Muscle of arm (tissue), 12 donors: ENCODE data around the gene MRPL36. TPM values are rescaled to one million over a fixed set of nuclear protein-coding genes. Genes with fewer than 3 reads are reported as not detected.

ENCODE experiments used
- DNase-seq: peaks from one replicate; pipeline ENCODE4 v3.0.0-alpha.2; 2013
- polyA plus RNA-seq, 12 donors: library from polyadenylated mRNA; unstranded; fragments of 120-200 nt; gene quantifications; one replicate each; pipeline ENCODE4 v1.2.1, GENCODE V29; 2013; ENCODE audit not compliant: insufficient read length in 12 of 12

The MRPL36 gene
- polyA plus RNA-seq, 12 donors = 24.3 to 38.2 (median 30.8) TPM; not detected in 1

GRCh38 chr5:1768283-1769000, 31.2 kb downstream of the MRPL36 start:
- DNase-seq = no peak

GRCh38 chr5:1767524-1768282, 31.9 kb downstream of the MRPL36 start:
- no peak for DNase-seq

- DNase-seq = no peak
Observed at GRCh38 chr5:1765880-1766235, 33.8 kb downstream of the MRPL36 start.

- no peak for DNase-seq
Observed at GRCh38 chr5:1765141-1765879, 34.3 kb downstream of the MRPL36 start.

GRCh38 chr5:1764606-1764960, 35.1 kb downstream of the MRPL36 start:
- no peak for DNase-seq

- no peak for DNase-seq
Observed at GRCh38 chr5:1763960-1764605, 35.6 kb downstream of the MRPL36 start.

- DNase-seq = peak; percentile 44
Observed at GRCh38 chr5:1763548-1763911, 36.1 kb downstream of the MRPL36 start.

GRCh38 chr5:1762883-1763547, 36.6 kb downstream of the MRPL36 start:
- no peak for DNase-seq

- DNase-seq = no peak
Observed at GRCh38 chr5:1762121-1762882, 37.3 kb downstream of the MRPL36 start.

GRCh38 chr5:1761453-1761755, 38.2 kb downstream of the MRPL36 start:
- DNase-seq = no peak

- DNase-seq = no peak
Observed at GRCh38 chr5:1760656-1761452, 38.8 kb downstream of the MRPL36 start.

GRCh38 chr5:1760231-1760630, 39.4 kb downstream of the MRPL36 start:
- DNase-seq = no peak

GRCh38 chr5:1759378-1759970, 40.2 kb downstream of the MRPL36 start:
- no peak for DNase-seq

GRCh38 chr5:1758574-1758973, 41.1 kb downstream of the MRPL36 start:
- no peak for DNase-seq

GRCh38 chr5:1757511-1757910, 42.1 kb downstream of the MRPL36 start:
- DNase-seq = no peak

- no peak for DNase-seq
Observed at GRCh38 chr5:1756481-1756880, 43.2 kb downstream of the MRPL36 start.

- no peak for DNase-seq
Observed at GRCh38 chr5:1755321-1755949, 44.2 kb downstream of the MRPL36 start.

GRCh38 chr5:1754531-1755220, 45.0 kb downstream of the MRPL36 start:
- no peak for DNase-seq

- DNase-seq = no peak
Observed at GRCh38 chr5:1753490-1753889, 46.1 kb downstream of the MRPL36 start.
